Activated CD4-positive, alpha-beta memory T cell treated with anti-CD3 and anti-CD28 coated beads, Interleukin-2, amount 10 ng/mL, durations not matched to agents 7 days and 5 days (primary cell): ENCODE measurements around the gene SLC27A3. TPM values are rescaled to one million over a fixed set of nuclear protein-coding genes. Genes with fewer than 3 reads are reported as not detected.

Experiments used
- CTCF ChIA-PET: fragments of 350-600 bp; sonication (Branson Sonifier 250); formaldehyde crosslinking; loops from one replicate; lab custom pipeline; 2021; ENCODE audit warnings: antibody characterized with exemption, inconsistent platforms; lab: Charles Lee
- POLR2A ChIA-PET: fragments of 350-600 bp; sonication (Branson Sonifier 250); formaldehyde crosslinking; loops from one replicate; lab custom pipeline; 2021; ENCODE audit warnings: antibody characterized with exemption; lab: Charles Lee
- DNase-seq: peaks from one replicate; pipeline ENCODE4 v3.0.0-alpha.2; 2020
- H3K27ac Mint-ChIP-seq: one replicate; pipeline ENCODE4 v1.8.0; 2021; ENCODE audit warnings: mild to moderate bottlenecking, mixed read lengths
- H3K27me3 Mint-ChIP-seq: one replicate; pipeline ENCODE4 v1.8.0; 2021; ENCODE audit warnings: mixed read lengths
- H3K36me3 Mint-ChIP-seq: one replicate; pipeline ENCODE4 v1.8.0; 2021; ENCODE audit warnings: low read depth, mixed read lengths
- H3K4me1 Mint-ChIP-seq: one replicate; pipeline ENCODE4 v1.8.0; 2021; ENCODE audit warnings: mixed read lengths
- H3K4me3 Mint-ChIP-seq: one replicate; pipeline ENCODE4 v1.8.0; 2021; ENCODE audit warnings: mild to moderate bottlenecking, mixed read lengths
- H3K9me3 Mint-ChIP-seq: one replicate; pipeline ENCODE4 v1.8.0; 2021; ENCODE audit warnings: mixed read lengths
- total RNA-seq, 2 experiments: library from RNA; stranded (reverse); gene quantifications; one replicate each; pipeline ENCODE4 v1.2.3, GENCODE V29; 2021

Gene SLC27A3
- total RNA-seq, 2 experiments from 2014 or later: 24.9 to 25.3 TPM

DNA sequence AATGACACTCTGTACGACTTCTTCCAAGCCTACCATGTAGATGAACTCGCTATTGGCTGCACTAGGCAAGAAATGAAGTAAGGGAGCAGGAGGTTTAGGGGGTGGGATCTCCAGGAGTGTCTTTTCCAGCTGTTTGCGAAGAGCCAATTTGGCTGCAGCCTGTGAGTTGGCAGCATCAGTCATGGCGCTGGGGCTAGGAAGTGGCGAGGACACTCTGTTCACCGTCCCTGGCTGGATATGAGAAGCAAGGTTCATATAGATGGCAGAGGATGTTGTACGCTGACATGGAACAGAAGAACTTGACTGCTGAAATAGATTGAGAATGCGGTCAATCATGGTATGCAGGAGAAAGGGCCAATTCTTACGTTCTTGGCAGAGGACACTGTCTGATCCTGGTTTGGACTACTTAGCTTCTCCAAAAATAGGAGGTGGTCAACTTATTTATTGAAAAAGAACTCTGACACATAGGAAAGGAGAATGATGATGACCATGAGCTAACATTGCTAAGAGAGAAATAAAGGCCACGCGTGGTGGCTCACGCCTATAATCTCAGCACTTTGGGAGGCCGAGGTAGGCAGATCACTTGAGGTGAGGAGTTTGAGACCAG lies 41.2 kb downstream of the SLC27A3 start:
- no peaks in the 10 kb centered on the region for H3K4me1 Mint-ChIP-seq
- no peaks in the 10 kb centered on the region for H3K9me3 Mint-ChIP-seq
- peaks cover 59% of the 10 kb centered on the region for H3K36me3 Mint-ChIP-seq
- ChIA-PET POLR2A (interaction anchor here (1.2 kb wide), 1 partner anchor 10 kb away, joined by 3 read pairs; no protein-coding TSS in a partner anchor), CTCF (interaction anchor here (1.5 to 2.5 kb wide), 2 partner anchors 10 to 174 kb away, joined by 3 to 8 read pairs; partner anchors contain the start of gene RPS27)
- no peak for DNase-seq
- no peaks in the 10 kb centered on the region for H3K27me3 Mint-ChIP-seq
- no peak overlapping the region for H3K27ac Mint-ChIP-seq
- H3K4me3 Mint-ChIP-seq: no peak overlapping the region

DNA sequence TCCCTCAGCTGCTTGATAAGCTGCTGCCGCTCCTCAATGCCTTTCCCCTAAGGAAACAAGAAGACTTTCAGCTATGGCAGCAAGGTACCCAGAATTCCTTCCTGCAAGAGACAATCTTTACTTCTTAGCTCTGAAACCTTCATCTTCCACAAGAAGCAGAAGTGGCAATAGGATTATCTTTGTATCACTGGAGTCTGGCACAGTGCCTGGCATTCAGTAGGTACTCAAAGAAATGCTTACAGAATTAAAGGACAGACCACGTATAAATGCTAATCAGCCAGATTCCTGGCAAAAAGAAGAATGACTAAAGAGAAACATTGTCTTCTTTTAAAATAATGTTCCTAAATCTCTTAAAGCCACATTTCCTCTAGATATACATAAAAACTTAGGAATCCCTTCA lies 43.7 kb downstream of the SLC27A3 start:
- POLR2A ChIA-PET: no interaction called here
- DNase-seq: no peak
- Mint-ChIP-seq H3K9me3 (no peaks in the 10 kb centered on the region), H3K4me3 (no peak overlapping the region), H3K27ac (no peak overlapping the region), H3K27me3 (no peaks in the 10 kb centered on the region), H3K36me3 (peaks cover 48% of the 10 kb centered on the region), H3K4me1 (no peaks in the 10 kb centered on the region)
- CTCF ChIA-PET: interaction anchor here (0.7 kb wide), 1 partner anchor 169 kb away, joined by 3 read pairs; no protein-coding TSS in a partner anchor

DNA sequence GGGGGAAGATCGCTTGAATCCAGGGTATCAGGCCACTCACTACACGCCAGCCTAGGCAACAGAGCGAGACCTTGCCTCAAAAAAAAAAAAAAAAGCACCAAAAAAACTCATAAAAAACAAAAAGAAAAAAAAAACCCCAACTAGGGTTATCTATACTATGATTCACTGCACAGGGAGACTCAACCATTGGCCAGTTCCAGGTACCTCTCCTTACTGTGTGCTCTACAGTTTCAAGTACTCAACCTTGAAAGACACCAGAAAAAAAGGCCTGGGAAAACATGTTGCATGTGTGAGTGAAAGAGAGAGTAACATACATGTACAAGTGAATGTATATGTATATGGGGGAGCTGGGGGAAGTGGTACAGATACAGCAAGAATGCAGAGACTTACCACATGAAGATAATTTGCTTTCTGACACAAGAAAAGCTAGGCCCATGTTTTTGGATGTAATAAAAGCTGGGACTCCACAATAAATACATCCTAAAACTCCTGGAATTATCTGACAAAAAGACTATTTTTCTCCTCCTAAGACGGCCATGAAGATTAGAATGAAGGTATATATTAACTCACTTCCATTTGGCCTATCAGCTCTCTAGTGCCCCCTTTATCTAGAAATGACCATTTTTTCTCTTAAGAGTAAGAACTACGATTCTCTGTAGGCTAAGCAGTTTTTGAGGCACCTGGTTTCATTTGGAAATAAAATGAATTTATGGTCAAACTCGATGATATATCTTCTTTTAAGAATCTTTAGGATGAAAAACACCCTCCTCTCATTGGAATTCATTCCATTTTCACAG lies 52.2 kb downstream of the SLC27A3 start:
- H3K4me3 Mint-ChIP-seq: no peak overlapping the region
- no peak overlapping the region for H3K27ac Mint-ChIP-seq
- ChIA-PET POLR2A (interaction anchor here (0.6 to 1.5 kb wide), 4 partner anchors 11 to 119 kb away, joined by 3 to 7 read pairs (median 3); partner anchors contain the start of gene DENND4B), CTCF (interaction anchor here (0.6 to 2.5 kb wide), 4 partner anchors 10 to 119 kb away, joined by 3 to 8 read pairs (median 3); no protein-coding TSS in a partner anchor)
- no peak for DNase-seq
- peaks cover 29% of the 10 kb centered on the region for H3K36me3 Mint-ChIP-seq
- no peaks in the 10 kb centered on the region for H3K9me3 Mint-ChIP-seq
- H3K27me3 Mint-ChIP-seq: no peaks in the 10 kb centered on the region
- no peaks in the 10 kb centered on the region for H3K4me1 Mint-ChIP-seq

Other genes starting within 250 kb of the SLC27A3 start
- 100 to 1,000 TPM; 781 to 799 TPM for gene S100A6, start 239.4 kb upstream of the SLC27A3 start, total RNA-seq
- 1 to 10 TPM; 2.2 to 4.7 TPM for gene S100A5, start 234.5 kb upstream of the SLC27A3 start, total RNA-seq
- 1,000 to 10,000 TPM; 1,297 to 1,322 TPM for gene S100A4, start 229.6 kb upstream of the SLC27A3 start, total RNA-seq
- not detected for gene S100A3, start 226.1 kb upstream of the SLC27A3 start, total RNA-seq
- 1 to 10 TPM in 1 of 2 experiments, under 1 TPM in 1; 0.85 to 1.2 TPM for gene S100A2, start 209.6 kb upstream of the SLC27A3 start, total RNA-seq
- not detected for gene S100A16, start 162.3 kb upstream of the SLC27A3 start, total RNA-seq
- gene S100A14, start 159.1 kb upstream of the SLC27A3 start, total RNA-seq: not detected
- 1 to 10 TPM; 6.1 TPM for gene S100A13, start 147.9 kb upstream of the SLC27A3 start, total RNA-seq
- not detected for gene S100A1, start 147.0 kb upstream of the SLC27A3 start, total RNA-seq
- gene CHTOP, start 141.3 kb upstream of the SLC27A3 start, total RNA-seq: 10 to 100 TPM; 84.7 to 87.1 TPM
- gene SNAPIN, start 116.7 kb upstream of the SLC27A3 start, total RNA-seq: 10 to 100 TPM; 35.0 to 35.6 TPM
- gene ILF2, start 104.4 kb upstream of the SLC27A3 start, total RNA-seq: 100 to 1,000 TPM; 166 to 169 TPM
- gene NPR1, start 96.7 kb upstream of the SLC27A3 start, total RNA-seq: not detected
- gene INTS3, start 47.4 kb upstream of the SLC27A3 start, total RNA-seq: 10 to 100 TPM; 46.9 to 50.5 TPM
- 10 to 100 TPM; 70.8 to 71.1 TPM for gene GATAD2B, start 147.6 kb downstream of the SLC27A3 start, total RNA-seq
- gene DENND4B, start 171.3 kb downstream of the SLC27A3 start, total RNA-seq: 100 to 1,000 TPM; 159 to 166 TPM
- gene CRTC2, start 183.2 kb downstream of the SLC27A3 start, total RNA-seq: 100 to 1,000 TPM; 107 TPM
- gene SLC39A1, start 188.1 kb downstream of the SLC27A3 start, total RNA-seq: 10 to 100 TPM; 42.5 to 42.6 TPM
- 1 to 10 TPM; 7.0 to 8.4 TPM for gene CREB3L4, start 192.5 kb downstream of the SLC27A3 start, total RNA-seq
- 100 to 1,000 TPM; 120 to 127 TPM for gene JTB, start 202.3 kb downstream of the SLC27A3 start, total RNA-seq
- gene RAB13, start 210.9 kb downstream of the SLC27A3 start, total RNA-seq: under 1 TPM; 0.40 to 0.43 TPM
- gene RPS27, start 215.4 kb downstream of the SLC27A3 start, total RNA-seq: 1,000 to 10,000 TPM; 2,022 to 2,087 TPM